ENCODE results near the gene IGLL5. TPM values are rescaled to one million over a fixed set of nuclear protein-coding genes. Genes with fewer than 3 reads are reported as not detected.

The IGLL5 gene
- total RNA-seq, 4 donors from 2014 or later = 0.90 to 7.4 (median 2.7) TPM; not detected in 1

DNA sequence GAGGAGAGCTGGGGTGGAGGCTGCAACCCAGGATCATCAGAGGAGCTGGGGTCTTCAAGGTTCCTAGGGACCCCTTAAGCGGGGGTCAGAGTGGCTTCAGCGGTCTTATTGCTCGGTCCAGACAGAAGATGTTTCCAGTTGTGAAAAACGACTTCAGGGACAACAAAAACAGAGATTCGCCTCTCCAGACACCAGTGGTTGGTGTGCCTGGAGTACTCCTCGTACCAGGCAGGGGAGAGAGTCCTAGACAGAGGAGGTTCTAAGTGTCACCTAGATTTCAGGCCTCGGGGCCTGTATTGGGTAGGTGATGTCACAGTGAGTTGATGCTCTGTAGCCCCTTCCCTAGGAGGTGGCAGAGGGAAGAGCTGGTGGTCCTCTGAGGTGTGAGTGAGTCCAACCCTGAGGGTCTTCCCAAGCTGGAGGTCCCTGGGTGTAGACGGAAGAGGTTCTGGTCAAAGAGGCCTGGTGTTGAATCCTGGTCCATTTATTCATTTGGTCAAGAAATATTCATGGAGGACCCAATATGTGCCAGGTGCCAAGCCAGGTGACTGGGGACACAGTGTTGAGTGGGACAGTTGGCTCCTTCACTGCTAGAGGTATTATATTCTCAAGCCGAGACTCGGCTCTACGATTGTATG, 4.4 kb upstream of the IGLL5 start:
- H3K36me3 ChIP-seq = no peaks in the 10 kb centered on the region
- H3K4me1 ChIP-seq = no peaks in the 10 kb centered on the region
- no peaks in the 10 kb centered on the region for H3K27me3 ChIP-seq
- H3K9me3 ChIP-seq = no peaks in the 10 kb centered on the region
- DNase-seq = no peak
- intact Hi-C loops (cut with DNase I; ENCODE audit: low total_unique reads) = no loop called here
- H3K27ac ChIP-seq = no peak overlapping the region
- no peak overlapping the region for H3K4me3 ChIP-seq
- TF ChIP-seq POLR2A (IDR thresholded peaks at IDR 0.05) = no peak
- TF ChIP-seq, protein P1, sequence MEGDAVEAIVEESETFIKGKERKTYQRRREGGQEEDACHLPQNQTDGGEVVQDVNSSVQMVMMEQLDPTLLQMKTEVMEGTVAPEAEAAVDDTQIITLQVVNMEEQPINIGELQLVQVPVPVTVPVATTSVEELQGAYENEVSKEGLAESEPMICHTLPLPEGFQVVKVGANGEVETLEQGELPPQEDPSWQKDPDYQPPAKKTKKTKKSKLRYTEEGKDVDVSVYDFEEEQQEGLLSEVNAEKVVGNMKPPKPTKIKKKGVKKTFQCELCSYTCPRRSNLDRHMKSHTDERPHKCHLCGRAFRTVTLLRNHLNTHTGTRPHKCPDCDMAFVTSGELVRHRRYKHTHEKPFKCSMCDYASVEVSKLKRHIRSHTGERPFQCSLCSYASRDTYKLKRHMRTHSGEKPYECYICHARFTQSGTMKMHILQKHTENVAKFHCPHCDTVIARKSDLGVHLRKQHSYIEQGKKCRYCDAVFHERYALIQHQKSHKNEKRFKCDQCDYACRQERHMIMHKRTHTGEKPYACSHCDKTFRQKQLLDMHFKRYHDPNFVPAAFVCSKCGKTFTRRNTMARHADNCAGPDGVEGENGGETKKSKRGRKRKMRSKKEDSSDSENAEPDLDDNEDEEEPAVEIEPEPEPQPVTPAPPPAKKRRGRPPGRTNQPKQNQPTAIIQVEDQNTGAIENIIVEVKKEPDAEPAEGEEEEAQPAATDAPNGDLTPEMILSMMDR (IDR thresholded peaks at IDR 0.05) = no peak

DNA sequence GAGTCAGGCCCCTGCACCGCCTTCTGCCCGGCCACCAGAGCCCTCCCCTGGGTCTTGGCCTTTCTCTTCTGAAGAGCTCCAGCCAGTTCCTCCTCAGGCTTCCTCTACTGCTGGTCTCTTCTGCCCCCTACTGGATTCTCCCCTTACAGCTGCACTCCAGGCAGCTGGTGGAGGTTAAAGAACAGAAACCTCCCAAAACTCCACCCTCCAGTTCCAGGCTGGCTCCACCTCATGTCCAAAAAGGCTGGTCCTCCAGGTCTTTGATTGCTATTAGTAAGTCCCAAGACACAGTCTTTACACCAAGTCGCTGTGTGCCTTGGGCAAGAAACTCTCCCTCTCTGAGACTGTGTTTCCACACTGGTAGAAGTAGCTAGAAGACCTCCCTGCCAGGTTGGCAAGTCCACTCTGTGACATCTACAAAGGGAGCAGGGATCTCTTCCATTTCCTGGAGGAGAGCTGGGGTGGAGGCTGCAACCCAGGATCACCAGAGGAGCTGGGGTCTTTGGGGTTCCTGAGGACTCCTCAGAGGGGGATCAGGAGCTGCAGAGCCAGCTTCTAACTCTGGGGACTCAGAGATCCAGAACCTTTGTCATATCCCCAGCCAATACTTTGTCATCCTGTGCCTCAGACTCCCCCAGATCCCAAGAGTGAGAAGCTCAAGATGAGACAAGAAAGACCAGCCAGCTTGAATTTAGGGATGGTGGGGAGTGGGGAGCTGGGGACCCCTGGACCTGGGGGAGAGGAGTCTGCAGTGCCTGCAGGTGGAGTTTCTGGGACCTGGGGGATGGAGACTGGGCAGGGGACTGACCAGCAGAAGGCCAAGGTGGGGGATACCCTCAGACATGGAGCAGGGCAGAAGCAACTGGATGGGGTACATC, 3.4 kb upstream of the IGLL5 start:
- no peaks in the 10 kb centered on the region for H3K9me3 ChIP-seq
- H3K36me3 ChIP-seq = no peaks in the 10 kb centered on the region
- H3K27ac ChIP-seq = no peak overlapping the region
- H3K4me1 ChIP-seq = no peaks in the 10 kb centered on the region
- DNase-seq = no peak
- intact Hi-C loops (cut with DNase I; ENCODE audit: low total_unique reads) = no loop called here
- TF ChIP-seq, protein P1 (IDR thresholded peaks at IDR 0.05) = peak in 2 of 4 experiments; percentile 27 to 29
- no peak for TF ChIP-seq POLR2A (IDR thresholded peaks at IDR 0.05)
- no peak overlapping the region for H3K4me3 ChIP-seq
- no peaks in the 10 kb centered on the region for H3K27me3 ChIP-seq

DNA sequence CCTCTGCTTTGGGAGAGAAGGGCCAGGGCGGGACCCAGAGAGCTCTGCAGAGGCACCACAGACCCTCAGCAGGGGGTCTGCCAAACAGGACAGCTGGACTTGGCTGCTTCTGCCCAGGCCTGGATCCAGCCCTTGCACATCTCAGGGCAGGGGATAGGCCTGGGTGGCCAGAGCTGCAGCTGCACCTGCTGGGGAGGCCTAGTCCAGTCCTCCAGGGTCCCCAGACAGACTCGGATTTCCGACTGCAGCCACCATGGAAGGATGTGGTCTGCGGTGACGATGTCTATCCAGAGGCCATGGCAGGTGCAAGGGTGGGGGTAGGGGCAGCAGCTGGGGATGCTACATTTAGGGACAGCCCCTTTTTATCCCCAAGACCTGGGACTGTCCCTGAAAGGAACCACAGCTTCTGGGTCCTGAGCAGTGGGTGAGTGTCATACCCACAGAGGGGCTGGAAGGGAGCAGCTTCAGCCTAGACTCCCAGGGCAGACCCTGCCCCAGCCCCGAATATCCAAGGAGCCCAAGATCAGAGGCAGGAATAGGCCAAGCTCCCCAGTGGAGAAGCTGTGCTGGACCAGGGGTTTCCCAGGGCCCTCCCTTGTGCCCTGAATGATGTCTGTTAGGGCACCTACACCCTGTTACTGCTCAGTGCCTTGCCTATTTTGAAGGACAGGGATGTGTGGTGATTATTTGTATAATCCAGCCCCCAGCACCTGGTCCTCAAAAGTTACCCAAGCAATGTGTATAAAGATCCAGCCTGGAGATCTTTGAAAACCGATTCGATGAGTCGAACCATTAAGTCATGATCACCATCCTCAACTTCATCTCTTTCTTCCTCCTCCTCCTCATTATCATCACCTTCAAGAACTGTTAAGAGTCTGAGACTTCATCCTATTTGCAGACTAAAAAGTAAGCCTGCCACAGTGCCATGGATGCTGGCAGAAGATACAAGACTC, 2.5 kb upstream of the IGLL5 start:
- Histone ChIP-seq H3K4me3 (no peak overlapping the region), H3K27ac (no peak overlapping the region), H3K27me3 (no peaks in the 10 kb centered on the region), H3K9me3 (no peaks in the 10 kb centered on the region), H3K4me1 (no peaks in the 10 kb centered on the region), H3K36me3 (no peaks in the 10 kb centered on the region)
- DNase-seq = no peak
- no peak for TF ChIP-seq POLR2A (IDR thresholded peaks at IDR 0.05)
- intact Hi-C loops (cut with DNase I; ENCODE audit: low total_unique reads) = no loop called here

DNA sequence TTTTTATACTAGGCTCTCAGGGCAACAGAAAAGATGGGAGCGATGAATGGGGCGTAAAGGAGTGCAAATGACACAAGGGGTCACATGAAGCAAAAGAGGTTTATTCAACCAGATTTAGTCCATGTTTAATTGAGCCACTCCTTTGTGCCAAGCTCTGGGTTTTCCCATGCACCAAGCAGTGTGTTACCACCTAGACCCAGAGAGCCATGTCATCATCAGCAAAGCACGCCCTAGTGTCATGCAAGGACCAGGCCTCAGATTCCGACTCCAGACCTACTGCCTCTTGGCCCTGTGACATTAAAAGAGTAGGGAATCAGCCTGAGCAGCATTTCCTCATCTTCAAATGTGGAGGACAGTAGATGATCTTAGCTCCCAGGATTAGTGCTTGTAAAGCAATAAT, 1.1 kb upstream of the IGLL5 start:
- DNase-seq = no peak
- Histone ChIP-seq H3K4me3 (no peak overlapping the region), H3K27me3 (no peaks in the 10 kb centered on the region), H3K36me3 (no peaks in the 10 kb centered on the region), H3K4me1 (no peaks in the 10 kb centered on the region), H3K27ac (no peak overlapping the region), H3K9me3 (no peaks in the 10 kb centered on the region)
- intact Hi-C loops (cut with DNase I; ENCODE audit: low total_unique reads) = no loop called here
- no peak for TF ChIP-seq POLR2A (IDR thresholded peaks at IDR 0.05)
- TF ChIP-seq, protein P1 (IDR thresholded peaks at IDR 0.05) = no peak

DNA sequence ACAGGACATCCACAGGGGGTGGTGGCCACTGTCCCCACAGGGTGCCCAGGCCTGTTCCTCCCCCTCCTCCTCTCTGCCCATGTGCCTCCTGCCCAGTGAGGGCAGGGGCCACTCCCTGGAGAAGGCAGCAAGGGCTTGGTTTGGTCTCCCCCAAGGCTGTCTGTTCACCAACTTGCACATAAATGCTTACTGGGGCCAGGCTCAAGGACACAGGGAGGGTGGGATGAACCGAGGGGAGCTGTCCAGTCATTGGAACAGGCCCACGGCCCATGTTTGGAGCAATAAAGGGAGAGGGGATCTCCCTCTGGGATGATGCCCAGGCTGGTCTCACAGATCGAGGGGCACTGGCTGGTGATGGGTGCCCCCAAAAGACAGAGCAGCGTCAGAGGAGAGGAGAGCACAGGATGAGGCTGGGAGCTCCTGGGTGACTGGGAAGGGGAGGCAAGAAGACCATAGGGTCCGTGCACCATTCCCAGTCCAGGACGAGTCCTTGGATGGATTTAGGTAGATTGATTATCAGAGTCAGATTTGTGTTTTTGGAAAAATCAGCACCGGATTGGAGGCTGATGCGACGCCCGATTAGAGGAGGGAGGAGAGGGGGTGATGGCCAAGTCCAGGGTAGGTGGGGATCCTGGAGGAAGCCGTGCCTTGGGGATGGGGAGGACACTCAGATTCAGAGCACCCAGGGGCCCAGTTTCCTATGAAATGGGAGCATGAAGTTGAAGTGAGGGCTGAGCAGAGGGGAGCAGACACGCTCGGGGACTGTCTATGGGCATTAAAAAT, 1.1 kb downstream of the IGLL5 start:
- H3K9me3 ChIP-seq = no peaks in the 10 kb centered on the region
- H3K36me3 ChIP-seq = no peaks in the 10 kb centered on the region
- TF ChIP-seq POLR2A (IDR thresholded peaks at IDR 0.05) = no peak
- TF ChIP-seq, protein P1 (IDR thresholded peaks at IDR 0.05) = no peak
- H3K27ac ChIP-seq = no peak overlapping the region
- H3K4me1 ChIP-seq = no peaks in the 10 kb centered on the region
- intact Hi-C loops (cut with DNase I; ENCODE audit: low total_unique reads) = no loop called here
- no peaks in the 10 kb centered on the region for H3K27me3 ChIP-seq
- no peak overlapping the region for H3K4me3 ChIP-seq
- DNase-seq = no peak

All from uterus (tissue), 4 donors.